WTC11 (cell line): ENCODE data around the gene ATP9B.

ENCODE experiments used
- ATF2 ChIP-seq: sonication (generic); formaldehyde crosslinking; IDR thresholded peaks from 2 replicates; pipeline ENCODE4 v1.8.1; 2022; ENCODE audit warnings: low read depth, missing genetic modification reagents, borderline replicate concordance
- CTCF ChIP-seq: fragments of 200-600 bp; IDR thresholded peaks from 2 replicates; pipeline ENCODE4 v1.8.0; 2022; ENCODE audit warnings: antibody characterized with exemption
- ETV6 ChIP-seq: sonication (generic); formaldehyde crosslinking; IDR thresholded peaks from 2 replicates; pipeline ENCODE4 v1.8.1; 2022; ENCODE audit warnings: mild to moderate bottlenecking, missing genetic modification reagents
- MAX ChIP-seq: sonication (generic); formaldehyde crosslinking; IDR thresholded peaks from 2 replicates; pipeline ENCODE4 v1.8.0; 2022; ENCODE audit warnings: mild to moderate bottlenecking, missing genetic modification reagents
- NR3C1 ChIP-seq: sonication (generic); formaldehyde crosslinking; conservative IDR thresholded peaks from 2 replicates; pipeline ENCODE4 v1.8.1; 2023; ENCODE audit warnings: low read depth, mild to moderate bottlenecking, missing genetic modification reagents
- TEAD4 ChIP-seq: sonication (generic); formaldehyde crosslinking; IDR thresholded peaks from 2 replicates; pipeline ENCODE4 v1.8.0; 2022; ENCODE audit warnings: mild to moderate bottlenecking, missing genetic modification reagents
- ZNF671 ChIP-seq: fragments of 250-450 bp; sonication (Bioruptor Pico); IDR thresholded peaks from 2 replicates; pipeline ENCODE4 v1.8.0; 2021; ENCODE audit warnings: mild to moderate bottlenecking
- TF ChIP-seq, protein P1 (sequence below): sonication (generic); formaldehyde crosslinking; IDR thresholded peaks from 2 replicates; pipeline ENCODE4 v1.8.1; 2022; ENCODE audit warnings: mild to moderate bottlenecking, moderate library complexity, missing genetic modification reagents

- TF ChIP-seq ZNF671 (CRISPR knock-in tag) (no peak), ETV6 (CRISPR knock-in tag) (no peak), ATF2 (no peak), MAX (CRISPR knock-in tag) (no peak), NR3C1 (CRISPR knock-in tag) (no peak), CTCF (no peak), TEAD4 (CRISPR knock-in tag) (no peak)
- TF ChIP-seq, protein P1, sequence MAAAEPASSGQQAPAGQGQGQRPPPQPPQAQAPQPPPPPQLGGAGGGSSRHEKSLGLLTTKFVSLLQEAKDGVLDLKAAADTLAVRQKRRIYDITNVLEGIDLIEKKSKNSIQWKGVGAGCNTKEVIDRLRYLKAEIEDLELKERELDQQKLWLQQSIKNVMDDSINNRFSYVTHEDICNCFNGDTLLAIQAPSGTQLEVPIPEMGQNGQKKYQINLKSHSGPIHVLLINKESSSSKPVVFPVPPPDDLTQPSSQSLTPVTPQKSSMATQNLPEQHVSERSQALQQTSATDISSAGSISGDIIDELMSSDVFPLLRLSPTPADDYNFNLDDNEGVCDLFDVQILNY (CRISPR knock-in tag) = no peak
Observed at GRCh38 chr18:79409313-79409712, 340.1 kb downstream of the ATP9B start.
